ENCODE measurements around the gene OR11H12. TPM values are rescaled to one million over a fixed set of nuclear protein-coding genes. Genes with fewer than 3 reads are reported as not detected.
"Not testable (repeated sequence)": the region's sequence is repeated elsewhere in the genome, so short reads cannot be mapped to it uniquely, and the experiment has no call there.

The OR11H12 gene
- total RNA-seq (not detected), polyA plus RNA-seq (not detected)

- not testable (repeated sequence) for H3K27ac ChIP-seq (ENCODE audit: low read depth in 1 of 2, low read length in 2 of 2); H3K9ac ChIP-seq (ENCODE audit: low read depth in 1 of 2, low read length in 2 of 2); H3K9me3 ChIP-seq (ENCODE audit: control insufficient read depth in 4 of 4, low read length in 3 of 4); DNase-seq (ENCODE audit: low spot score); H3K4me3 ChIP-seq (ENCODE audit: low read depth in 1 of 3, low read length in 3 of 3); H3K36me3 ChIP-seq (ENCODE audit: control insufficient read depth in 4 of 4, insufficient read depth in 3 of 4, low read depth in 1 of 4, low read length in 3 of 4); H3K4me1 ChIP-seq (ENCODE audit: control insufficient read depth in 4 of 4, insufficient read depth in 4 of 4, low read length in 3 of 4); H3K27me3 ChIP-seq (ENCODE audit: control insufficient read depth in 4 of 4, insufficient read depth in 4 of 4, low read length in 3 of 4)
- no CpG with 5 or more reads among the region's 3 CpGs for WGBS
Measured at GRCh38 chr14:18600817-18601216, at the start of gene OR11H12. Gene OR11H12, plus strand, starts transcription at chr14:18601117. Its CDS starts 0 bp downstream, at chr14:18601117.

- not testable (repeated sequence) for H3K9me3 ChIP-seq (ENCODE audit: control insufficient read depth in 4 of 4, low read length in 3 of 4); H3K36me3 ChIP-seq (ENCODE audit: control insufficient read depth in 4 of 4, insufficient read depth in 3 of 4, low read depth in 1 of 4, low read length in 3 of 4); H3K4me3 ChIP-seq (ENCODE audit: low read depth in 1 of 3, low read length in 3 of 3); H3K9ac ChIP-seq (ENCODE audit: low read depth in 1 of 2, low read length in 2 of 2); DNase-seq (ENCODE audit: low spot score); H3K27me3 ChIP-seq (ENCODE audit: control insufficient read depth in 4 of 4, insufficient read depth in 4 of 4, low read length in 3 of 4); H3K4me1 ChIP-seq (ENCODE audit: control insufficient read depth in 4 of 4, insufficient read depth in 4 of 4, low read length in 3 of 4); H3K27ac ChIP-seq (ENCODE audit: low read depth in 1 of 2, low read length in 2 of 2)
- WGBS = 60% methylated on average over 21 of the region's 31 CpGs
Measured at GRCh38 chr14:18582908-18583307, 18.0 kb upstream of the OR11H12 start.

- not testable (repeated sequence) for H3K4me3 ChIP-seq (ENCODE audit: low read depth in 1 of 3, low read length in 3 of 3); H3K9me3 ChIP-seq (ENCODE audit: control insufficient read depth in 4 of 4, low read length in 3 of 4); DNase-seq (ENCODE audit: low spot score); H3K27me3 ChIP-seq (ENCODE audit: control insufficient read depth in 4 of 4, insufficient read depth in 4 of 4, low read length in 3 of 4); H3K4me1 ChIP-seq (ENCODE audit: control insufficient read depth in 4 of 4, insufficient read depth in 4 of 4, low read length in 3 of 4); H3K36me3 ChIP-seq (ENCODE audit: control insufficient read depth in 4 of 4, insufficient read depth in 3 of 4, low read depth in 1 of 4, low read length in 3 of 4); H3K27ac ChIP-seq (ENCODE audit: low read depth in 1 of 2, low read length in 2 of 2); H3K9ac ChIP-seq (ENCODE audit: low read depth in 1 of 2, low read length in 2 of 2)
- WGBS = 57% methylated on average over 7 of the region's 32 CpGs
Measured at GRCh38 chr14:18626610-18627213, 25.8 kb downstream of the OR11H12 start.

- H3K4me1 ChIP-seq (ENCODE audit: control insufficient read depth in 4 of 4, insufficient read depth in 4 of 4, low read length in 3 of 4); H3K9ac ChIP-seq (ENCODE audit: low read depth in 1 of 2, low read length in 2 of 2); H3K27me3 ChIP-seq (ENCODE audit: control insufficient read depth in 4 of 4, insufficient read depth in 4 of 4, low read length in 3 of 4); DNase-seq (ENCODE audit: low spot score); H3K27ac ChIP-seq (ENCODE audit: low read depth in 1 of 2, low read length in 2 of 2); H3K4me3 ChIP-seq (ENCODE audit: low read depth in 1 of 3, low read length in 3 of 3); H3K9me3 ChIP-seq (ENCODE audit: control insufficient read depth in 4 of 4, low read length in 3 of 4); H3K36me3 ChIP-seq (ENCODE audit: control insufficient read depth in 4 of 4, insufficient read depth in 3 of 4, low read depth in 1 of 4, low read length in 3 of 4): not testable (repeated sequence)
- no CpG with 5 or more reads among the region's 11 CpGs for WGBS
Measured at GRCh38 chr14:18636066-18636465, 35.1 kb downstream of the OR11H12 start.

GRCh38 chr14:18638032-18638431, 37.1 kb downstream of the OR11H12 start:
- not testable (repeated sequence) for H3K9me3 ChIP-seq (ENCODE audit: control insufficient read depth in 4 of 4, low read length in 3 of 4); H3K9ac ChIP-seq (ENCODE audit: low read depth in 1 of 2, low read length in 2 of 2); H3K4me3 ChIP-seq (ENCODE audit: low read depth in 1 of 3, low read length in 3 of 3); H3K27ac ChIP-seq (ENCODE audit: low read depth in 1 of 2, low read length in 2 of 2); H3K36me3 ChIP-seq (ENCODE audit: control insufficient read depth in 4 of 4, insufficient read depth in 3 of 4, low read depth in 1 of 4, low read length in 3 of 4); H3K4me1 ChIP-seq (ENCODE audit: control insufficient read depth in 4 of 4, insufficient read depth in 4 of 4, low read length in 3 of 4); H3K27me3 ChIP-seq (ENCODE audit: control insufficient read depth in 4 of 4, insufficient read depth in 4 of 4, low read length in 3 of 4); DNase-seq (ENCODE audit: low spot score)

- DNase-seq (ENCODE audit: low spot score); H3K27ac ChIP-seq (ENCODE audit: low read depth in 1 of 2, low read length in 2 of 2); H3K27me3 ChIP-seq (ENCODE audit: control insufficient read depth in 4 of 4, insufficient read depth in 4 of 4, low read length in 3 of 4); H3K36me3 ChIP-seq (ENCODE audit: control insufficient read depth in 4 of 4, insufficient read depth in 3 of 4, low read depth in 1 of 4, low read length in 3 of 4); H3K4me1 ChIP-seq (ENCODE audit: control insufficient read depth in 4 of 4, insufficient read depth in 4 of 4, low read length in 3 of 4); H3K4me3 ChIP-seq (ENCODE audit: low read depth in 1 of 3, low read length in 3 of 3); H3K9me3 ChIP-seq (ENCODE audit: control insufficient read depth in 4 of 4, low read length in 3 of 4); H3K9ac ChIP-seq (ENCODE audit: low read depth in 1 of 2, low read length in 2 of 2): not testable (repeated sequence)
- 10% methylated on average over 2 of the region's 4 CpGs for WGBS
Measured at GRCh38 chr14:18638785-18639184, 37.9 kb downstream of the OR11H12 start.

- H3K9me3 ChIP-seq (ENCODE audit: control insufficient read depth in 4 of 4, low read length in 3 of 4); H3K36me3 ChIP-seq (ENCODE audit: control insufficient read depth in 4 of 4, insufficient read depth in 3 of 4, low read depth in 1 of 4, low read length in 3 of 4): not testable (repeated sequence)
Measured at GRCh38 chr14:18646075-18646730, 45.3 kb downstream of the OR11H12 start.

More at GRCh38 chr14:18646075-18646730, 45.3 kb downstream of the OR11H12 start:
- DNase-seq (ENCODE audit: low spot score); H3K4me1 ChIP-seq (ENCODE audit: control insufficient read depth in 4 of 4, insufficient read depth in 4 of 4, low read length in 3 of 4); H3K27ac ChIP-seq (ENCODE audit: low read depth in 1 of 2, low read length in 2 of 2); H3K4me3 ChIP-seq (ENCODE audit: low read depth in 1 of 3, low read length in 3 of 3); H3K27me3 ChIP-seq (ENCODE audit: control insufficient read depth in 4 of 4, insufficient read depth in 4 of 4, low read length in 3 of 4); H3K9ac ChIP-seq (ENCODE audit: low read depth in 1 of 2, low read length in 2 of 2): not testable (repeated sequence)
- WGBS = 47% methylated on average over 19 of the region's 45 CpGs

Data from liver (tissue), 9 donors.